Right renal pelvis (tissue), 4 donors: Measurements from ENCODE around the gene LRFN5. TPM values are rescaled to one million over a fixed set of nuclear protein-coding genes. Genes with fewer than 3 reads are reported as not detected.
"Not testable (repeated sequence)": the region's sequence is repeated elsewhere in the genome, so short reads cannot be mapped to it uniquely, and the experiment has no call there.

Source experiments
- DNase-seq, 4 donors: peaks; one replicate each; pipeline ENCODE4 v3.0.0-alpha.2; 2013; ENCODE audit warnings: low read depth in 4 of 4, low spot score in 3 of 4, missing footprints in 1 of 4
- polyA plus RNA-seq, 4 donors: library from polyadenylated mRNA; unstranded; fragments of 120-200 nt; gene quantifications; one replicate each; pipeline ENCODE4 v1.2.1, GENCODE V29; 2013; ENCODE audit not compliant: insufficient read length in 4 of 4

The LRFN5 gene
- polyA plus RNA-seq, 4 donors = 8.4 to 14.0 (median 10.9) TPM

DNA sequence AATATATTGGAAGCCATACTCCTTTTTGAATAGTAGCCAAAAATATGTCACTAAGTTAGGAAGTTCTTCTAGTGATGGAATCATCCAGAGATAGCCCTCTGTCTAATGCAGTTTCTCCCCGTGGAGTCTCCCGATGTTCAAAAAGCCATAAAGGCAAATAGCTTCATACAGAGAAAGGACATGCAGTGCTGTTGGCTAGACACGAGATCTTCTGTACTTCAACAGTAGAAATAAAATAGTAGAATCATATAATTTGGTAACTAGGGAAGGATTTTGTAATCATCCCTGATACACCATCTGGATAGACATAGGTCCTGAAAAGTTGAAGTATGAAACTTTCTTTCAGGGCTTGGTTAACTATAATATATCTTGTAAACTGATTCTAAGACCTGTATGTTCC, 27.6 kb downstream of the LRFN5 start:
- no peak for DNase-seq

DNA sequence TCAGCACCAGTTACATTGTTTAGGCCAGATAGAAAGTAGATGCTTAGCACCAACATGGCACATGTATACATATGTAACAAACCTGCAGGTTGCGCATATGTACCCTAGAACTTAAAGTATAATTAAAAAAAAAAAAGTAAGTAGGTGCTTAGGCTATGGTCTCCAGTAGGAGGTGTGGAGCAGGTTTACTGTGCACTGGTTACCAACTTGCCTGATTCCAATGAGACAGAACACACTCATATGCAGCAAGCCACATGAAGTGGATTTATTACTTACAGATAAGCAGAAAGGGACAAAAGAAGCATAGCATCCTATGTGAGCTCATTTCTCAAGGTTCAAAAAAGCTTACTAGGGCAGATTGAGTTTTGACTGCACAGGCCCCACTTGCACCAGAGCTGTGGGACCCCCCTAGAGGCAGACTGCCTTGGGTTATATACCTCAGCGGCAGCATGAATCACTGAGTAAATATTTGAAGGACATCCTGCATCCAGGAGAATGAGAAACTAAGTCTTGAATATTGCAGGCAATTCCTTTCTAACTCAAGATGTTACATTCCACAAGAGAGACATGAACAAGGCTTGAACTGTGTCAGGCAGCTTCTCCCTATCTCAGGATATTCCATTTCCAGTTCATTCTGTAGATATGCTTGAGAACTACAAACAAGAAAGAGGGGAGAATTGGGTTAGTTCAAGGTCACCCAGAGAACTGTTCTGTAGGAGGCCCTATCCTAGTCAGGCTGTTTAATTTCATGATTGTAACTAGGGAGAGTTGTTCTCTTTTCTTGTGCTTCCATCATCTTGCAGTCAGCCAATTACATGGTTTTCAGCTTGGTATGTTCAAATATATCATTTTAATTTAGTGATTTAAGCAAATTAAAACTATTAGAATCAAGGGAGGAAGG, 30.1 kb downstream of the LRFN5 start:
- DNase-seq = no peak

DNA sequence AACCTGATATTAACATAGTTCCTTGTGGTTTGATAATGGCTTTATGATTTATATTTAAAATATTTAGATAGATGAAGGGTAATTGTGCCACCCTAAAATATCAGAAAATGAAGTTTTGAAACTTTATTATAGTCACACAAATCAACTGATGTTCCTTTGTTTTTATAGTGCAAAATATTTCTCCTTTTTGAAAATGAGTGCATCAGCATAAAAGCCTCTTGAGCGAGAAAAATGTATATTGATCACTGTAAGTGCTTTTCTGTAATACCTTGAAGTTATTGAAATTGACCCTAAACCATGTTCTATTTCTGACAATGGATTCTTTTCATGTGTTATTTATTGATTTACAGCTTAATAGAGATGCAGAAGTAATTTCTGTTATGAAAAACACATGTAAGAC, 35.0 kb downstream of the LRFN5 start:
- DNase-seq = no peak

DNA sequence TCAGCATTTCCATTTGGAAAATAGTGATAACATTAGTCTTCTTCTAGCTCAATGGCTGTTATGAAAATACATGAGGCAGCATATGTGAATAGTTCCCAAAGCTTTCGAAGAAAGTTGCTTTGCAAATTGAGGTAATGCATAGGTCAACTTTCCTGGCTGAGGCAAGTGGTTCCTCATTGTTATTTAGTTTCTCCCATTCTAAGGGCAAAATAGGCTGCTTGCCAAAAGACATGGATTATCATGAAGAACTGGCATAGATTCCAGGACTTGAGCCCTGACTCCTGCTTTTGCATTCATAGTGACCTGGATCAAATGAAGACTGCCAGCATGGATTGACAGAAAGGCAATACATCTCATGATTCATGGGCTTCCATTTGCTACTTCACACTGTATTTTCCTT, 35.7 kb downstream of the LRFN5 start:
- no peak for DNase-seq

DNA sequence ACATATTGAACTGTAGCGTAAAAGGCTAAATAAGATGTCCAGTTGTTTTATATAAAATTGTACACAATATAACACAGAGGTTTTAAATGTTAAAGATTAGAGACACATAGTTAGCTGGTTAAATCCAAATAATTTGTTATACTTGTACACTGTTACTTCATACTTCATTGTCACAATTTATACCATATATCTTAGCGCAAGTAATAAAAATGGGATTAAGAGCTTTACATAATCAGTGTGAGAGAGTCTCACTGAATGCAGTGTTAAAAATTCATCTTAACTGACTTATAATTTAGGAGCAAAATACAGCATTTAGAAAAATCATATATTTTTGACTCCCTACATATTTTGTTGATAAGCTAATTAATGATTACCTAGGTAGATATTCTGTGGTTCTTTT, 36.1 kb downstream of the LRFN5 start:
- no peak for DNase-seq

DNA sequence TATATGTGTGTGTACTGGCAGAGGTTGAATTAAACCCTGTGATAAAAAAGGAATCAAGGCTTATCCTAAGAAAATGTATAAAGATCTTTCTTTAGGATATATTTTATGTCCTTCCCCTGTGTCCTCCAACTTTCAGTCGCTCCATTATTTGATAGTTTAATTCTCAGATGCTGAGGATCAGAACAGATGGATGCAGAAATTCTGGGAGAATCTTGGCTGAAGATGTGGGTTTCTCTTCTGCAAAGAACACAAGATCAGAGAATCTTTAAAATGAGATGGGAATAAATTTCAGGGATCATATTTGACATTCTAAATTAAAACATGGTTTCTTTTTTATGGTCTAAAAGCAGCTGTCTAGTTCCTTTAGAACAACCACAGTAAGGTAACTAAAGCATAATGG, 37.9 kb downstream of the LRFN5 start:
- no peak for DNase-seq

DNA sequence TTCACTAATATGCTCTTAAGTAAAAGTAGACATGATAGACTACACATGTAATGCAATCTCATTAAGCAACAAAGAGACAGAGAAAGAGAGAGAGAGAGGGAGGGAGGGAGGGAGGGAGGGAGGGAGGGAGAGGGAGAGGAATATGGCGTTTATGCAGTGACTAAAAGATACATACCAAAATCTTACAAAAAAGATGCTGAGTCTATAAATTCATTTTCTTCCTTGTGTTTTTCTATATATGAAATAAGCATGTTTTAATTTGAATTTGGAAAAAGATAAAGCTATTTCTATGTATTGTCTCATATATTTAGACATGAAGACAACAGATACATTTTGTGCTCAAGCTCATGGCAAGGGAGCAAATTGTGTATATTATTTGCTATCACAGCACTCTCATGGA, 44.1 kb downstream of the LRFN5 start:
- DNase-seq = no peak

DNA sequence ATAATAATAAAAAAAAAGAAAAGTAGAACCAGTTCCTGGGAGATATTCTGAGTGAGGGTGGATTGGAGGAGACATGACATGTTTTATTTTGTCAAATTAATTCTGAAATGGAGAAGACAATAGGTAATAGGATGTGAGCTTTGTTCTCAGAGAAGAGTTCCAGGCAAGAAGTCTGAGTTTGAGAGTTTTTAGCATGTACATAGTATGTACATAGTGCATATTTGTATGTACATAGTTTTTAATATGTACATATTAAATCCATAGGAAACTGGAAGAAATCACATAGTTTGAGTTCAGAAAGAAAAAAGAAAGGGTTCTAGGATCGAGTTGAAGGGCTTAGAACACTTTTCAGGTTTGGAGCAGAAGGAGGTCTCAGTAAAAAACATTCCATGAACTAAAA, 47.5 kb downstream of the LRFN5 start:
- no peak for DNase-seq

DNA sequence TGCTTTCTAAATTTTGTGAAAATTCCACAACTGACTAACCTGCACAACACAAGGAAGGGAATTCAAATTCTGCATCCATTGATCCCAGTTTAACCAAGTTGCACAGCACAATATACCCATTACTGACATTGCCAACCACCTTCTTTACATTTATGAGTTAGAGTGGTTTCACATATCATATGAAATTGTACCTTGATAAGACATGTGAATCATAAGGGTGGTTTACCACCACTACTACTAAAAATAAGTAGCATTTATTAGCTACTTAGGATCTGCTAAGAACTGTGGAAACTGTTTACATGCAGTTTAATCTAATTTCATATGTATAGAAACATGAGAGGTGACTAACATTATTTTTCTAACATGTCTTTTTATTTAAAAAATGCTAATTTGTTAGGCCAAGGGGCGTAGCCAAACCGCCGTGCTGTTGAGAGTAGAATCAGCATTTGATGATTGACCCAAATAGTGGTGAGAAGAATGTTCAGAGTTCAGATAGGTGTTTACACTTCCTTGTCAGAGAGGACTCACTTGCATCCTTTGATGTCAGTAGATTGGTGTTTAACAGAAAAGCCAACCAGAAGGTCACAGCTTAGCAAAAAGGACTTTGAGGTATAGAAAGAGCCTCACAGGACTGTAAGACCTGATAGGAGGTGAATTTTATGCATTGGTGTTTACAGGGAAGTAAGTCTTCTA, 56.2 kb downstream of the LRFN5 start:
- DNase-seq = no peak

DNA sequence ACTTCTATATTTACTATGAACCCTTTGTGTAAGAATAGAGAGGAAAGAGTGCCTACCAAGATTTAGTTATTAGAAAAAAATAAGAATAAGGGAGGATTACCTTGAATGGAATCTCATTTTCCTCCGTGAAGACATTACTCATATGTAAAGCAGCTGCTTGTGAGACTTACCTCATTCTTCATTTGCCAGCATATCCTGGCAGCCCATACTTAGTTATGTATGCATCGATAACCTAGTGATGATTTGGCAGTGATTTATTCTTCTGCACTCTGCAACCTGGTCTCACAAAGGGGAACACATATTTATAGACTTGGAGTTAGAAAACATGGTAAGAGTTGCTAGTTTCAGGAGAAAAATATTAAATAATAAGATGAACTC, 56.8 kb downstream of the LRFN5 start:
- DNase-seq = no peak

DNA sequence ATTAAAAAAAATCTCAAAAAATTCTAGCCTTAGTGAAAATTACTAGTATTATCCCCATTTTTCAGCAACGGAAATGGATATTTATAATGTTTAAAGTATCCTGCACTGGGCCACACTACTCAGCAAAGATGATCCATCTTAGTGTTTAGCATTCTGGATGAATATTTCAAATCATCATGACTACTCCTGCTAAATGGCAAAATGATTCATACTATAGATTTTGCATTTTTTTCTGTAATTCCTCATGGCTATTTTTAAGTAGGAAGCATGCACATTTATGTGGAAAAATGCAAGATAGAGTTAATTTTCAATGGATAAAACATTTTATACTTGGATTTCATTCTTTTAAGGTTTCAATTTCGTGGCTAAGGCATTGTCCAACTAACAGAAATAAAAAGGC, 59.6 kb downstream of the LRFN5 start:
- DNase-seq = no peak

DNA sequence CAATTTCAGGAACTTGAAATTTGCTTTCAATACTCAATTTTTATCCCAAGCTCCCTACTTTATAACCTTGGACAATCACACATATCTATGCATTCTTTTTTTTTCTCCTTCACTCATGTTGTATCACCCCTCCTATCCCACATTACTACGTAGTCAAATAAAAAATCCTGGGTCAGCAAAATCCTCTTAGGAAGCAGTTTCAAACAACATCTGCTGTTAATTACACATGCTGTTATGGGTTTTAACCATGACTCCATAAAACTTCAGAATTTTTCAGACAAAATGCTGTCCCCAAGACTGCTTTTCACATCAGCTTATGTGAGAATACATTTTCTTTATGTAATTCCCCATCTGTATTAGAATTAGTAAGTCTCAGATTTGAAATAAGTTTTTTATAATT, 61.7 kb downstream of the LRFN5 start:
- DNase-seq = no peak

DNA sequence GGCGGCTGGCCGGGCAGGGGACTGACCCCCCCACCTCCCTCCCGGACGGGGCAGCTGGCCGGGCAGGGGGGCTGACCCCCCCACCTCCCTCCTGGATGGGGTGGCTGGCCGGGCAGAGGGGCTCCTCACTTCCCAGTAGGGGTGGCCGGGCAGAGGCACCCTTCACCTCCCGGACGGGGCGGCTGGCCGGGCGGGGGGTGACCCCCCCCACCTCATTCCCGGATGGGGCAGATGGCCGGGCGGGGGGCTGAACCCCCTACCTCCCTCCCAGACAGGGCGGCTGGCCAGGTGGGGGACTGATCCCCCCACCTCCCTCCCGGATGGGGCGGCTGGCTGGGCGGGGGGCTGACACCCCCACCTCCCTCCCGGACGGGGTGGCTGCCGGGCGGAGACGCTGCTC, 66.9 kb downstream of the LRFN5 start:
- DNase-seq = not testable (repeated sequence)

DNA sequence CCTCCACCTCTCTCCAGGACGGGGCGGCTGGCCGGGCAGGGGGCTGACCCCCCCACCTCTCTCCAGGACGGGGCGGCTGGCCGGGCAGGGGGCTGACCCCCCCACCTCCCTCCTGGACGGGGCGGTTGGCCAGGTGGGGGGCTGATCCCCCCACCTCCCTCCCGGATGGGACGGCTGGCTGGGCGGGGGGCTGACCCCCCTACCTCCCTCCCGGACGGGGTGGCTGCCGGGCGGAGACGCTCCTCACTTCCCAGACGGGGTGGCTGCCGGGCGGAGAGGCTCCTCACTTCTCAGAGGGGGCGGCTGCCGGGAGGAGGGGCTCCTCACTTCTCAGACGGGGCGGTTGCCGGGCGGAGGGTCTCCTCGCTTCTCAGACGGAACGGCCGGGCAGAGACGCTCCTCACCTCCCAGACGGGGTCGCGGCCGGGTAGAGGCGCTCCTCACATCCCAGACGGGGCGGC, 67.9 kb downstream of the LRFN5 start:
- not testable (repeated sequence) for DNase-seq

DNA sequence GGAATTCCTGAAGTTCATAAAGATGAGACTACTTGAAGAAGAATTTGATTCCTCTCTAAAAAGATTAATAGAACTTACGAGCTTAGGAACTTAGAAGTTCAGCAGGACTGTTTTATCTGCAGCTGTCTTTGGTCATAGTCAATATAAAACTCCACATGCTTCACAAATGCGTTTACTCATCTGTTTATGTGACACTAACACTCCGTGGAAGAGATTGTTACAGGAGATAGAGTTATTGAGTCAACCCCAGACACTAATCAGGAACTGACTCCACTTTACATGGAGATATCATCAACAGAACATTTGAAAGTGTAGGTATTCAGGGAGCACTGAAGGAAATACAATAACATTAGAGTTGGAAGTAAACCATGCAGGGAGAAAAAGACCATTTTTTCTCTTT, 92.8 kb downstream of the LRFN5 start:
- DNase-seq = no peak

DNA sequence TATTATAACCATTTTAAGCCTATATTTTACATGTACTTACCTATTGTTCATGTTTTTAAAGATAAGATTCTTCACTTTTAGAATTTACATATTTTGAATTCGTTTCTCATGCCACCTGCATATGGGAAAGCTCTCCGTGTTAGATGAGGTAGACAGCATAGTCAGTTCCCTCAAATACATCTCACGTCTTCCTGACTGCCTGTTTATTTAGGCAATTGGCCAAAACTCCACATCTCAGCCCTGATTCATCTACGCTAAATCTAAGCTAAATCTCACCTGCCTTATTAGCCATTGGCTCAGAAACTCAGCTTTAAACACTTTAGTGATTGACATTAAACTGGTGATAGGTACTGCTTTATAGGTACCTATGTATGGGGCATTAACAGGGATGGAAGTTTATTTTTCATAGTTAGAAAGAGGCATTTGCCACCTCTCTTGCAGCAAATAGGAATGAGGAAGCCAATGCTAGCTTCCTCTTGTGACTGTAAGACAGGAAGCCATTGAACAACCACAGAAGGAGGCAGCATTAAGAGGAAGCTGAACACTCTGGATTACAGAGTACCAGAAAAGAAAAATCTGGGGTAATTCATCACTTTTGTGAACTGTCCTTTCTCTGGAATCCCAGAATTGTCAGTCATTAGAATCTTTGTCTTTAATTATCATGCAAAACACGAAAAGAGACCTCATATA, 111.9 kb downstream of the LRFN5 start:
- no peak for DNase-seq

DNA sequence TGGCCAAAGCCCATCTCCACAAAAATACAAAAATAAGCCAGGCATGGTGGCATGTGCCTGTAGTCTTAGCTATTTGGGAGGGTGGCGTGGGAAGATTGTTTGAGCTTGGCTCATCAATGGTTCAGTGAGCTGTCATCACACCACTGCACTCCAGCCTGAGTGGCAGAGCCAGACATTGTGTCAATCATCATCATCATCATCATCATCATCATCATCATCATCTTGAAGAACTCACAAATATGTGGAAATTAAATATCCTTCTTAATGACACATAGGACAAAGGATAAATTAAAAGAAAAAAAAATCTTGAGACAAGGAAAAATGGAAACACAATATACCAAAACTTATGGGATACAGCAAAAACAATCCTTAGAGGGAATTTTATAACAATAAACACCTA, 132.5 kb downstream of the LRFN5 start:
- DNase-seq = no peak

DNA sequence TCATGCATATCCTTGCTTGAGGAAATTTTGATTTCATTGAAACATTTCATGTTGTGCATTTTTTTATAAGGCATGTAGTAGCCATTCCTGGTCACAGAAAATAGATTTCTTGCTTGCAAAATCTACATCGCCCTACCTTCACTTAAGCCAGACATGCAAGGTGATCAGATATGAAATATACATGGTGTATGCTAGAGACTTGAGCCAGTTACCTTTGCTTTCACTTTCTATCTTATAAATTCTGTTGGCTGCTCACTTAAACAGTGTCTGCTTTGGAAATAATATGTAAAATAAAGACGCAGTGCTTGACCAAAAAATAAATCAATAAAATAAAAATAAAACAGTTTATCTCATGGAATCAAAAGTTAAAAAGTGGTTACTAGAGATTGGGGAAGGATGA, 136.5 kb downstream of the LRFN5 start:
- no peak for DNase-seq

DNA sequence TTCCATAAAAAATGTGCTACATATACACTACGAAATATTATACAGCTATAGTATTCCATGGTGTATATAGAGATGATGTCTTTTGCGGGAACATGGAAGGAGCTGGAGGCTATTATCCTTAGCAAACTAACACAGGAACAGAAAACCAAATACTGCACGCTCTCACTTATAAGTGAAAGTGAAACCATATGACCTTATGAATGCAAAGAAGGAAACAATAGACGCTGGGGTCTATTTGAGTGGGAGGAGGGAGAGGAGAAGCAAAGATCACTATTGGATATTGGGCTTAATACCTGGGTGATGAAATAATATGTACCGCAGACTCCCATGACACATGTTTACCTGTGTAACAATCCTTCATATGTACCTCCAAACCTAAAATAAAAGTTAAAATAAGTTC, 142.8 kb downstream of the LRFN5 start:
- DNase-seq = no peak

DNA sequence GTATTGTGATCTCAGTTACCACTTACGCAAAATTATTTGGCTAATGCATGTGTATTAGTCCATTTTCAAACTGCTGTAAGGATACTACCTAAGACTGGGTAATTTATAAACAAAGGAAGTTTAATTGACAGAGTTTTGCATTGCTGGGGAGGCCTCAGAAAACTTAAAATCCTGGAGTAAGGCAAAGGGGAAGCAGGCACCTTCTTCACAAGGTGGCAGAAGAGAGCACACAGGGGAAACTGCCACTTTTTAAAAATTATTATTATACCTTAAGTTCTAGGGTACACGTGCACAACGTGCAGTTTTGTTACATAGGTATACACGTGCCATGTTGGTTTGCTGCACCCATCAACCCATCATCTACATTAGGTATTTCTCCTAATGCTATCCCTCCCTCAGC, 143.9 kb downstream of the LRFN5 start:
- DNase-seq = not testable (repeated sequence)

DNA sequence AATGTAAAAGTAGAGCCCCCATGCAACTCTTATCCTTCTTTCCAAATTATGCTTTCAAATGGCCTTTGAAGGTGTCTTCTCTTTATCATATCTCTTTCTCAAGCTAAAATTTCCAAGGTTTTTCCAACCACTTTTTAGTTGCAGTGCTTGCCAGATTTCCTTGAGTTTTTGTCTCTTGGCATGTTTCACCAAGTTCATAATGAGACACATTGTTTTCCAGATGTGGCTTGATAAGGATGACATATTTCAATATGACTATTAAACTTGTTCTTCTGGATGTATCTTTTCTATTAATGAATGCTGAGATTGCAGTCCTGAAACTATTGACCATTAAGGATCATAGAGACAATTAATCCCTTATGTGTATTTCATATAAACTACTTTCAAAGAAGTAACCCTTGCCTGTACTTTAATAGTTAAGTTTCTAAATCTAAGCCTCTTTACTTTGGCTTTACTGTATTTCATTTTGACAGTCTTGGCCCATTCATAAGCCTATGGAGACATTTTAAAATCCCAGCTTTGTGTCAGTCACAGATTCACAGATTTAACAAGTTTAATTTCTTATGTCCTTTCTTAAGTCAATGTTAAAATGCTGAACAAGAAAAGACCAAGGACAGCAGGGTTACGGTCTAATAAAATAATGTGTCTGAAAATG, 151.5 kb downstream of the LRFN5 start:
- DNase-seq = no peak
